Activated CD4-positive, alpha-beta T cell treated with anti-CD3 and anti-CD28 coated beads, Interleukin-10, Interleukin-2, amounts not matched to agents 100 ng/mL and 50 ng/mL, durations not matched to agents 16 hours and 8 hours (primary cell): ENCODE results near the gene SSBP4.
A peak's percentile ranks its signal among the peaks of the same experiment; 100 is the strongest.

Experiments used
- DNase-seq: peaks from one replicate; pipeline ENCODE4 v3.0.0-alpha.2; 2020

SSBP4 gene

DNA sequence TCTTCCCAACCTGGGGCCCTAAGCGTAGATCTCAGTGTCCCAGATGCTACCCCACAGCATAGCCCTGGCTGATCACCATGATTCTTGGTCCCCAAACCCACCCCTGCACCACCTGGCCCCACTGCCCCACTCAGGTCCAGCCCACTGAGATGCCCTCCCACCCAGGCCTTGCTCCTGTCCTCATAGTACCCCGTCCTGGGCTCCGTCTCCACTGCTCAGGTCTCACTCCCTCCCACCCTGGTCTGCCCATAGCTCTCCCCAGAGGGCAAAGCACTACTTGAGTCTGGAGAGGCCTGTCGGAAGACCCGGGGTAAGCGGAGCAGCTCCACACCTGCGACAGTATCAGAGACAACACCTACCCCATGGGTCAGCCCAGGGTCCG is 54.5 kb downstream of the SSBP4 start:
- no peak for DNase-seq

DNA sequence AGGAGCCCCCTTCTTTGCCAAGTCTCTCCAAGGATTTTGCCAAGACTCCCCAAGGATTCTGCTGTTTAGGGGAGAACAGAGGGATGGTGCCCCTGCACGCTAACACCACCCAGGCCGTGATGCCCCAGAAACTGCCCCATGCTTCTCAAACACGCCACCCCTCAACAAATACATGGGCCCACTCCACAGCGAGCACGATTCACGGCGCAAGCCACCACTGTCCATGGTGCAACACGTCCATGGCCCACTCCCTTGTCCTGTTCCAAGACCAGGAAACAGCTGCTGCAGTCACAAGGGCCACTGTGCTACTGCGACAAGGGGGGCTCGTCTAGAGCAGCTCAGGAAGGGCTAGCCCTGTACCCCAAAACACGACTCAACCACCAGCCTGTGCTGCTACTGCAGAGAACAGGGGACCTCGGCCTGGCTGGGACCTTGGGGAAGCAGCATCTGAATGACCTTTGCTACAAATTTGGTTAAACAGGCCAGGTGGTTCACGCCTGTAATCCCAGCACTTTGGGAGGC is 55.2 kb downstream of the SSBP4 start:
- no peak for DNase-seq

DNA sequence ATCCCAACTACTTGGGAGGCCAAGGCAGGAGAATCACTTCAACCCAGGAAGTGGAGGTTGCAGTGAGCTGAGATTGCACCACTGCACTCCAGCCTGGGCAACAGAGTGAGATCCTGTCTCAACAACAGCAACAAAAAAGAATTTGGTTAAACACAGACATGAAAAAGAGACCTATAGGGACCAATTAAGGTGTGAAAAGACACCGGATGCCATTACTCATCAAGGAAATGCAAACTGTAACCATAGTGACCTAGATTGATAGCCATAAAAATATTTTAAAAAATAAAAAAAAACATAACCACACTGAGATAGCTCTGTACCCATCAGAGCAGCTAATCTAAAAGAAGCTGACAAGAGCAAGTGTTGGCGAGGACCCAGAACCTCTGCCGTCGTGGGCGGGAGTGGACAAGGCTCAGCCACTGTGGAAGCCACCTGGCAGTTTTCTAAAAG is 55.8 kb downstream of the SSBP4 start:
- peak; percentile 68 for DNase-seq

DNA sequence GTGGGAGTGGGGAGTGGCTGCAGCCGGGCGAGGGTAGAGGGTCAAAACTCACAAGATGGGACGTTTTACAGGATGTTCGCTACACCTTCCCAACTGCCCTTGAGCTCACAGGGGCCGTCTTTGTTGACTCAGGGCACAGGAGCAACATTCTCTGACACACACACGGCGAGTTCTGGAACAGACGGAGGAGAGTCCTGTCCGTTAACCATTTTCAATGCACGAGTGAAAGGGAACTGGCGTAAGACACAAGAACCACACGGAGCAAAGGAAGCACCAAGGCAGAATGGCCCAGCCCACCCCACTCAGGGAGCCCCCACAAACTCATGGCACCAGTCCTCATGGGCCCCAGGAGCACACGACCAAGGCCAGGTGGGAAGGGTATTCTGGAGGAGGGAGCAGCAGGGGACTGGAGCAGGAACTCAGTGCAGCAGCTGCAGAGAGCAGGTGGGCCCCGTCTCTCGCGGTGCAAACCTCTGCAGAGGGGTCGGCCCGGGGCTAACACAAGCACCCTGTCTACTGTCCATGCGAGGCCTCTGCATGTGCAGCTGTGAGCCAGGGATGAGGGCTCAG is 56.6 kb downstream of the SSBP4 start:
- no peak for DNase-seq

DNA sequence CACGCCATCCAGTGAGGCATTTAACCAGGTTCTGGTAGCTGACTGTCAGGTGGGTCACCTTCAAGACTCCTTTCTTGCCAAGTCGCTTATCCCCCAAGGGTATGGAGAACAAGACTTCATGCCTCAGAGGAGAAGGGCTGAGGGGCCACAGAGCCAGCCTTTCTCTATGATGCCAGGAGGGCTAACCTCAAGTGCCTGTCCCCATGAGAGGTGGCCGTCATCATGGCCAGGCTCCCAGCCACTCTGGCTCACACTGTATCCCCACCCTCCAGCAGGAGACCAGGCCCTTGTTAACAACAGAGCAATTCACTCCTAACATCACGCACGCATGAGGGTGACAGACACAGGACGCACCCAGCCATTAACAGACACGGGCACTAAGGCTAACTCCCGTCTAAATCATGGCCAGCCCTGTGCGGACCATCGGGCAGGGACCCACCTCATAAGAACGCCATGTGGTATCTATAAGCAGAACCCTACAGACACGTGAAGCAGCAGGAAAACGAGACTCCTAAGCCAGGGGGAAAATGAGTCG is 57.4 kb downstream of the SSBP4 start:
- DNase-seq, result no peak

DNA sequence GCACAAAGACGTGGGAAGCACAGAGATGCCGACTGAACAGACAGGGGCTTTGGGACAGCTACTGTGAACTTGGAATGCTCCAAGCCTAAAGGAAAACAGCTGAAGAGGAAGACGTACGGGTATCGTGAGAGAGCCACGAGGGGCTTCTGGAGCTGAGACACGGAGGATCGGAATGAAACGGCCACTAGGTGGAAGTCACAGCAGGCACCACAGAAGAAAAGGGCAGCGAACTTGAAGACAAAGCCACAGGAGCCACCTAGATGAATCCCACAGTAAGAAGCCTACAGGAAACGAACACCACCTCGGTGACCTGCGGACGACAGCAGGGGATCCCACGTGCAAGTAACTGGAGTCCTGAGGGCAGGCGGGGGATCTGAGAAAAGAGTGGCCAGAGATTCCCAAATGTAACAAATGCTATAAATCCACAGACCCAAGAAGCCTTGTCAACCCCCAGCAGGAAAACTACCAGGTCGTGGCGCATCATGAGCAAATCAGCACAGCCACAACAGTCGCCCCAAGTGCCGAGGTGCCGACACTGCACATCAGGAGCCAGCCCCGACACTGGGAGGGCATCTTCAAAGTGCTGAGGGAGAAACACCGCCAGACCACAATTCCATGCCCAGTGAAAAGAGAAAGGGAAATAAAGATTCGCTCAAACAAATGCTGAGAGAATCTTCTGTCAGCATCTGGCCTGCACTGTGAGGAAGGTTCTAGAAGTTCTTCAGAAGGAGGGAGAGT is 58.0 kb downstream of the SSBP4 start:
- DNase-seq, result peak; percentile 27

DNA sequence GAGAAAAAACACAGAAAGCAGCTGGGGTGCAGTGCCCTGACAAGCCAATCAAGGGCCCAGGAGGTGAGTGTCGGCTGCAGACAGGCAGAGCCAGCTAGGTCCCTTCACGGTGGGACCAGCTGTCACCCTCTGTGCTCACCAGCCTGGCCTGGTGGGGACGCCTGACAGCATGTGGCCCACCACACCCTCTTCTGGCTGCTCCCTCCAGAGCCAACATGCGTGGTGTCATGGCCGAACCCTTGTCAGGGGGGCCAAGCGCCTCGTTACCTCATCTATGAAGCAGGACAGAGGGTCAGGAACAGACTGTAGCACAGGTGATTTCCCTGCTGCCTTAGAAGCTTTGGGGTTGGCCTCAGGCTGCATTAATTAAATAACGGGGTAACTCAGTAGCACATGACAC is 58.8 kb downstream of the SSBP4 start:
- DNase-seq, result no peak

DNA sequence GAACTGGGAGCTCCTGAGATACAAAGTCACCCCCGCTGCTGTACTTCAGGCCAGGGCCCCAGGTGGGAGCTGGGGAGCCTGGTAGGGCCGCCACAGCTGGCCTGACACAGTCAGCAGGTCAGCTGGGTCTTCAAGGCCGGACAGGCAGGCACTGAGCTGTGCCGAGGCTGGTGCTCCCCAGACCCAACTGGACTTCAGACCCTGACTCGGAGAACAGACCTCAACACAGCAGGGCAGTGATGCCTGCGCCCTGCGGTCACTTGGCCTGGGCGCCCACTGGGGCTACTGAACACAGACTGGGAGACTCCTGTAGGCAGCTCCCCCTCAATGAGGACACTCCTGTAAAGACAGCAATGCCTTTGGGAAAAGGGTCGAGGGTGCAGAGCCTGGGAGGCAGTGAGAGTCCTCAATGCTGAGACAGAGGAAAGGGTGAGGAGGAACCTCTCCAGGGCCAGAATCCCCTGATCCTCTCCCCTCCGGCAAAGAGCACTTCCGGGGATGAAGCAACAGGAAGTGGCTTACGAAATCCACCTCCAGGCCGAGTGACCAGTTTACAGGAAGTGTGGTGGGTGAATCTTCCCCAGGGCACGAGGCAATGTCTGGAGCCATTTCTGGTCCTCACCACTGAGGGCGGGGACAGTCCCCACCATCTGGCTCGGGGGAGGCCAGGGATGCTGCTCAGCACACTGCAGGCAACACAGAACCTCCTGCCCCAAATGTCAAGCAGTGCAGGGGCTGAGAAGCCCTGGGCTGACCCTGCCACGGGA is 59.5 kb downstream of the SSBP4 start:
- DNase-seq, result peak; percentile 86

DNA sequence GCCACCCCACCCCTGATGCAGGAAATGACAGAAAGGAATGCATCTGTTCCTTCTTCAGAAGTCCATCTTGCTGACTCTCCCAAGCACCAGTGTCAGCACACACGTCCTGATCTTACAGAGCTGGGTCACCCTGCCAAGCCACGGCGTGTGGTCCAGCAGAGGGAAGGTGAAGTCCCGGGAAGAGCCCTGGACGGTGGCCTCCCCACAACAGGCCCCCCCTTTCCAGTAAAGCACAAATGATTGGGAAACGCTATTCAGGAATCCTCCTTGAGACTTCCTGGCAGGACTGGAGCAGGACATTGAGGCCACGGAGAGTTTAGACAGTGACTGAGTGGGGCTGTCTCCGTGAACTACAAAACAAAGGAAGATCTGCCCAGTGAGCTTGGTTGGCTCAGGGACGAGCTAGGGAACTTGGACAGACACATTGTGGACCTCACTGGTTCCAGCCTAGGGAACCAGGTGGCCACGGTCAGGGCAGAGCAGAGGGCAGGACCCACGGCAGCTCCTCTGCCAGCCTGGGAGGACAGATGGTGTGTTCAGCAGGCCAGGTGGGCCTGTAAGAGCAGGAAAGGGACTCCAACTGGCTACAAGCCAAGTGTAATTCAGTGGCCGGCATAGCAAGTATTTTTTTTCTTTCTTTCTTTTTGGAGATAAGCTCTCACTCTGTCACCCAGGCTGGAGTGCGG is 61.0 kb downstream of the SSBP4 start:
- no peak for DNase-seq

DNA sequence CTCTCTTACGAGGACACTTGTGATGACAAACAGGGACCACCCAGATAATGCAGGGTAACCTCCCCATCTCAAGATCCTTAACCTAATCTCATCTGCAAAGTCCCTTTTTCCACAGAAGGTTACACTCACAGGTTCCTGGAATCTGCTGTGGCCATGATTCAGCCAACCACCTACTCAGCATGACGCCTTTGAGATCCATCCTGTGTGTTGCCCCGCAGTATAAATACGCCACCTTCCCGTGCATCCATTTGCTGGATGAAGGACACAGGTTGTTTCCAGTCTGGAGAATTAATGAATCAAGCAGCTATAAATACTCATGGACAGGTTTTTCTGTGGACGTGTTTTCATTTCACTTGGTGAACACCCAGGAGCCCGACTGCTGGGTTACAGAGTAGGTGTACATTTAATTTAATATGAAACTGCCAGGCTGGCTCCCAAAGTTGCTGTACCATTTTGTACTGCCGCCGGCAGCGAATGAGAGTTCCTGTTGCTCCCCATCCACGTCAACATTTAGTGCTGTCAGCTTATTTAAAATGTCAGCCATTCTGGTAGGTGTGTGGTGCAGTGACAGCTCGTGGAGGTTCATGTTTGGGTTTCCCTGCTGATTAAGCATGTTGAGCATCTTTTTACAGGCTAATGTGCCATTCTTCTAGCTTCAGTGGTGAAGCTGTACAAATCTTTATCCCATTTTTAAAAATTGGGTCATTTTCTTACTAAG is 62.5 kb downstream of the SSBP4 start:
- peak; percentile 30 for DNase-seq

DNA sequence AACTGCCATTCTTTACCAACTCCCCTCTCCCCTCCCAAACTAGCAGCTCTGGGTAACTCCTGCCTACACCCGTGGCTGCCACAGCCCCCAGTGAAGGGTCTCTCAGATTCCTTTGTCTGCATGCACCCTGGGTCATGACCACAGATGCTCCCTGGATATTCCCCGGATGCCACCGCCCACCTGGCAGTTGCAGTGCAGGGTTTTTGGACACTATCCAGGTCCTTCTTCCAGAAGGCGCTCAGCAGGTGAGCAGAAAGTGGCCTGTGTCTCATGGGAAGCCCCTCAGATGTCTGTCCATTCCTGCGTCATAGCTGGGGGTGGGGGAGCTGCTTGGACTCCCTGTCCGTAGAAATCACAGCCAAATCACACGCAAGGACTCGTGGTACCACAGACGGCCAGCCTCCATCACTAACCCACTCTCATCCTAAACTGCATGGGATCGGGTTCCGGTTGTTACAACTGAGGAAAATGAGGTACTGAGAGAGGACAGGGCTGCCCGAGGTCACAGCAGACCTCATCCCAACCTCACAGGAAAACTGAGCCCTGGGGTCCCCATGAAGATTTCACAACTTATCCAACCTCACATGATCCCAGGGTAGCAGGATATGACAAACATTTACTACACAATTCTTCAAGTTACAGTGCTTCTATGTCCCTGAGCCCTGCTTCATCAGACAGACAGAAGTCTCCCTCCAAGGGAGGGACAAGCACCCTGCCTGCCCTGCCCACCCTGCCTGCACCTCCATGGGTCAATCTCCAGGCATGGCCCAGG is 64.1 kb downstream of the SSBP4 start:
- no peak for DNase-seq
